Activated B cell treated with CpG ODN at 0.5 μM for 24 hours (primary cell): ENCODE measurements around the gene OBSCN. TPM values are rescaled to one million over a fixed set of nuclear protein-coding genes. Genes with fewer than 3 reads are reported as not detected.

ENCODE experiments used
- ATAC-seq: fragments of 200-7000 bp; cut with Tn5 transposase; one replicate; pipeline ENCODE4 v1.10.0; 2021; ENCODE audit warnings: low read depth, mild to moderate bottlenecking, moderate library complexity
- CTCF ChIA-PET: fragments of 350-600 bp; sonication (Branson Sonifier 250); formaldehyde crosslinking; loops from one replicate; lab custom pipeline; 2021; ENCODE audit warnings: antibody characterized with exemption; lab: Charles Lee
- POLR2A ChIA-PET: fragments of 350-600 bp; sonication (Branson Sonifier 250); formaldehyde crosslinking; loops from one replicate; lab custom pipeline; 2021; ENCODE audit warnings: antibody characterized with exemption; lab: Charles Lee
- DNase-seq: peaks from one replicate; pipeline ENCODE4 v3.0.0; 2022
- H3K27ac Mint-ChIP-seq: one replicate; pipeline ENCODE4 v1.8.0; 2020; ENCODE audit warnings: mixed read lengths
- H3K27me3 Mint-ChIP-seq: one replicate; pipeline ENCODE4 v1.8.0; 2021; ENCODE audit warnings: mixed read lengths
- H3K36me3 Mint-ChIP-seq: one replicate; pipeline ENCODE4 v1.8.0; 2021; ENCODE audit warnings: low read depth, mixed read lengths
- H3K4me1 Mint-ChIP-seq: one replicate; pipeline ENCODE4 v1.8.0; 2021; ENCODE audit warnings: mixed read lengths
- H3K4me3 Mint-ChIP-seq: one replicate; pipeline ENCODE4 v1.8.0; 2020; ENCODE audit warnings: mild to moderate bottlenecking, mixed read lengths
- H3K9me3 Mint-ChIP-seq: one replicate; pipeline ENCODE4 v1.8.0; 2020; ENCODE audit warnings: mixed read lengths
- intact Hi-C: fragments of 100-400 bp; cut with micrococcal nuclease; formaldehyde crosslinking; loops from one replicate; pipeline ENCODE4 v1.15.1; 2024
- total RNA-seq: library from RNA; stranded (reverse); gene quantifications from 2 replicates; pipeline ENCODE4 v1.2.3, GENCODE V29; 2022
- TF ChIP-seq, protein P1 (sequence below): fragments of 200-600 bp; IDR thresholded peaks from one replicate; pipeline ENCODE4 v1.8.0; 2022; ENCODE audit warnings: antibody characterized with exemption, mild to moderate bottlenecking

OBSCN gene
- total RNA-seq, 1 donor from 2014 or later: 19.8 TPM

DNA sequence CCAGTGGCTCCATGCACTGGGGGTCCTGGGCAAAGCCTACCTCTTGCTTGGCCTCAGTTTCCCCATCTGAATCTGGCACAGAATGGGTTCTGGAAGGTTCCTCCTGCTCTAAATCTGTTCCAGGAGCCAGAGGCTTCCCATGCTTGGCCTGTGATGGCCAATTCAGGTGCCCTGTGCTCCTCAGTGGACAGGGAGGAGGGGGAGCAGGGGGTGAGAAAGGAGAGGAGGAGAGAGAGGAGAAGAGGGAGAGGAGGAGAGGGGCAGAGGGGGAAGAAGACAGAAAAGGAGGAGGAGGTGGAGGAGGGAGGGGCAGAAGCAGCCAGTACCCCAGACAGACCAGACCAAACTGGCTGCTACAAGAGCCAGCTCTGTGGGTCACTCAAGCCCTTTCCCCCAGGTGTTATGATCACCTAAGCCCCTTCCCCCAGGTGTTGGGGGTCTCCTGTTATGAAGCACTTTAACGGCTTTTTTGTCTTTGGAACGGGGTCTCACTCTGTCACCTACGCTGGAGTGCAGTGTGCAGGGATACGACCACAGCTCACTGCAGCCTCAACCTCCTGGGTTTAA, 155.1 kb downstream of the OBSCN start:
- Mint-ChIP-seq H3K36me3 (no peaks in the 10 kb centered on the region), H3K27me3 (no peaks in the 10 kb centered on the region), H3K27ac (no peak overlapping the region), H3K9me3 (no peaks in the 10 kb centered on the region), H3K4me3 (no peak overlapping the region), H3K4me1 (no peaks in the 10 kb centered on the region)
- POLR2A ChIA-PET: no interaction called here
- no peak for DNase-seq
- CTCF ChIA-PET: no interaction called here
- ATAC-seq: no peak
- TF ChIP-seq, protein P1, sequence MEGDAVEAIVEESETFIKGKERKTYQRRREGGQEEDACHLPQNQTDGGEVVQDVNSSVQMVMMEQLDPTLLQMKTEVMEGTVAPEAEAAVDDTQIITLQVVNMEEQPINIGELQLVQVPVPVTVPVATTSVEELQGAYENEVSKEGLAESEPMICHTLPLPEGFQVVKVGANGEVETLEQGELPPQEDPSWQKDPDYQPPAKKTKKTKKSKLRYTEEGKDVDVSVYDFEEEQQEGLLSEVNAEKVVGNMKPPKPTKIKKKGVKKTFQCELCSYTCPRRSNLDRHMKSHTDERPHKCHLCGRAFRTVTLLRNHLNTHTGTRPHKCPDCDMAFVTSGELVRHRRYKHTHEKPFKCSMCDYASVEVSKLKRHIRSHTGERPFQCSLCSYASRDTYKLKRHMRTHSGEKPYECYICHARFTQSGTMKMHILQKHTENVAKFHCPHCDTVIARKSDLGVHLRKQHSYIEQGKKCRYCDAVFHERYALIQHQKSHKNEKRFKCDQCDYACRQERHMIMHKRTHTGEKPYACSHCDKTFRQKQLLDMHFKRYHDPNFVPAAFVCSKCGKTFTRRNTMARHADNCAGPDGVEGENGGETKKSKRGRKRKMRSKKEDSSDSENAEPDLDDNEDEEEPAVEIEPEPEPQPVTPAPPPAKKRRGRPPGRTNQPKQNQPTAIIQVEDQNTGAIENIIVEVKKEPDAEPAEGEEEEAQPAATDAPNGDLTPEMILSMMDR: no peak
- intact Hi-C loops: no loop called here

DNA sequence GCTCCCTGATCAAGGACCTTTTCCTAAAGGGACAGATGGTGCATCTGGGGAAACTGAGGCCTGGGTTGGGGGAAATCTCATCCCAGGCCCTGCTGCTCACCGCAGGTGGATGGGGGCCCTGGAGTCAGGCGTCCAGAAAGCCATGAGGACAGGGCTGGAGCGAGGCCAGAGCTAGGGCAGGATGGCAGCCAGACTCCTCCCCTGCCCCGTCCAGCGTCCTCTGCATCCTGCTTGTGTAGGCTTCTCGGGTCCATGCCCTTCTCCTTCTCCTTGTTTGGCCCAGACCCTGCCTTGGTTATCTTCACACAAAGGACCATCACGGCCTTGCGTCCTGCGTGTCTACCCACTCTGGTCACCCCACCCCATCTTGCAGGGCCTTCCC, 155.8 kb downstream of the OBSCN start:
- Mint-ChIP-seq H3K4me3 (no peak overlapping the region), H3K27me3 (no peaks in the 10 kb centered on the region), H3K9me3 (no peaks in the 10 kb centered on the region), H3K4me1 (no peaks in the 10 kb centered on the region), H3K36me3 (no peaks in the 10 kb centered on the region), H3K27ac (no peak overlapping the region)
- ATAC-seq (no peak), DNase-seq (no peak)
- TF ChIP-seq, protein P1: no peak
- POLR2A ChIA-PET: interaction anchor here (0.5 kb wide), 1 partner anchor 1427 kb away, joined by 3 read pairs; no protein-coding TSS in a partner anchor
- intact Hi-C loops: no loop called here
- CTCF ChIA-PET: no interaction called here

DNA sequence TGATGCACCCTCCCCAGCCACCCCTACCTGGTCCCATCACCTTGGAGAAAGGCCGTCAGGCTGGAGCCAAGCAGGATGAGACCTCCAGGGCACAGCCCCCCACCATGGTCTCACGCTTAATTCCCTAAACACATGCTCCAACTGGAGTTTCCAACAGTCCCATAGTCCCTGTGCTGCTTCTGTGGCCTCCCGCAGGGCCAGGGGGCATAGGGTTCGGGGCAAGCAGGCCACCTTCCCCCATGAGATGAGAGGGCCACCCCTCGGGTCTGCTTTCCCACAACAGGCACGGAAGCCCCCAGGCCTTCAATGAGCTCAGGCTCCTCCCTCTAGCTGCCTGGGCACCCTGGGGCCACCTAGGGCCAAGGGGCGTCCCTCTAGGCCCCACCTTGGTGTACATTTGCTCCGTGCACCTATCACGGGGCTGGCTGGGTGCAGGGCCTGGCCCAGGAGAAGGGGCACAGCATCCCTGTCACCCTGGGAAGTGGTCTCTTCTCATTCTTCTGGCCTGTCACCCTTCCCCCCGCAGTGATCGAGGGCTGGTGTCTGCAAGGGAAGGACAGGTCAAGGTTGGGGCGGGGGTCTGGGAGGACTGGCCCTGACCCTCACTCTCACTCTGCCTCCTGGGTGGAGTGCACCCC, 156.3 kb downstream of the OBSCN start:
- no peak for DNase-seq
- intact Hi-C loops: no loop called here

DNA sequence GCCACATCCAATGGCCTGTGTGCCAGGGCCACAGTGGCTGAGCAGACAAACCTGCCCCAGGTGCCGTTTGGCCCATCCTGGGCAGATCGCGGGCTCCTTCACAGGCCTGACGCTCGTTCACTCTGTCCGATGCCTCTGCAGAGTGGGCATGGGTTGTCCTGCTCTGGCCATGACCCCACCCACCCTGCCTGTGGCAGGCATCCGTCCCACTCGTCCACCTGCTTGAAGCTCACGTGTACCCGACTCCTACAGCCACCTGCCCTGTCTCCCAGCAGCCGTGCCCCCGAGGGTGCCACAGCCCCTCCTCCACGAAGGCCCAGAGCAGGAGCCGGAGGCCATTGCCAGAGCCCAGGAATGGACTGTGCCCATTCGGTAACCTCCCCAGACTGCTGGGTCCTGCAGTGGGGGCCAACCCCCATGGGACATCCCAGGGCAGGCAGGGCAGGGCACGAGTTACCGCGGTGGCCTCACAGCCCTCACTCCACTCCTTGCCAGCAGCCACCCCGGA, 156.9 kb downstream of the OBSCN start:
- H3K9me3 Mint-ChIP-seq: no peaks in the 10 kb centered on the region
- H3K4me1 Mint-ChIP-seq: no peaks in the 10 kb centered on the region
- POLR2A ChIA-PET: no interaction called here
- intact Hi-C loops: no loop called here
- no peak overlapping the region for H3K4me3 Mint-ChIP-seq
- H3K27me3 Mint-ChIP-seq: no peaks in the 10 kb centered on the region
- no peak overlapping the region for H3K27ac Mint-ChIP-seq
- CTCF ChIA-PET: no interaction called here
- TF ChIP-seq, protein P1: no peak
- H3K36me3 Mint-ChIP-seq: no peaks in the 10 kb centered on the region
- ATAC-seq (no peak), DNase-seq (no peak)

More for the DNA sequence above, 156.3 kb downstream of the OBSCN start:
- Mint-ChIP-seq H3K27ac (no peak overlapping the region), H3K4me1 (no peaks in the 10 kb centered on the region), H3K27me3 (no peaks in the 10 kb centered on the region), H3K4me3 (no peak overlapping the region), H3K36me3 (no peaks in the 10 kb centered on the region), H3K9me3 (no peaks in the 10 kb centered on the region)
- CTCF ChIA-PET: no interaction called here
- ATAC-seq: no peak
- TF ChIP-seq, protein P1: no peak
- POLR2A ChIA-PET: interaction anchor here (0.5 kb wide), 1 partner anchor 1428 kb away, joined by 3 read pairs; no protein-coding TSS in a partner anchor

DNA sequence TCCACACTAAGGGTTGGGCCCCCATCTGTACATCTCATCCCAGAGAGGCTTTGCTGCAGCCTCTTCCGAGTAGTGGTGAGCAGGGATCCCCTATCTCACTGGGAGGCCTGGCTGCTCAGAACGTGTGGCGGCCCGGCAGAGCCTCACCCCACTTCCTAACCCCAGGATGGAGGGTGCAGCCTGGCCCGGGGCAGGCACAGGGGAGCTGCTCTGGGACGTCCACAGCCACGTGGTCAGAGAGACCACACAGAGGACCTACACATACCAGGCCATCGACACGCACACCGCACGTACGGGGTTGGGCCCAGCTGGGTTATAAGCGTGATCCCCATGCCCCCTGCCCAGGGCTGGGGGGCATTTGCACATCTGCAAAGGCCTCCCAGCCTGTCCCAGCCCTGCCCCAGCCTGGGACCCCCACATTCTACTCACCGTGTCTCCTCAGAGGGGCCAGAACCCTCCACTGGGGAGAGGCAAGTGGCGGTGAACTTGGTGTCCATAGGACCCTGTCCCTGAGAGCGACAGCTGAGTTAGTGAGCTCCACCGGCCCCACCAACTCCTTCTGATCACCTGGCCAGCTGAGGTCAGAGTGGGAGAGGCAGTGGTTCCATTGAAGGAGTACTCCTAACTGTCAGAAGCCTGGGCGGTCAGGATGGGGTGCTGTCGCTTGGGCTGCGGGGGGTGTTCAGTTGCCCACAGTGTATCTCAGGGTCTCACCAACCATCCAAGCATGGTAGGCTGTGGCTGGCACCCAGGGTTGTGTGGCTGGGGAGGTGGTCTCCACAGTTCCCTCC, 157.6 kb downstream of the OBSCN start:
- TF ChIP-seq, protein P1: no peak
- Mint-ChIP-seq H3K9me3 (no peaks in the 10 kb centered on the region), H3K27me3 (no peaks in the 10 kb centered on the region), H3K4me1 (no peaks in the 10 kb centered on the region), H3K4me3 (no peak overlapping the region), H3K36me3 (no peaks in the 10 kb centered on the region), H3K27ac (no peak overlapping the region)
- intact Hi-C loops: no loop called here
- ATAC-seq (no peak), DNase-seq (no peak)
- ChIA-PET CTCF (no interaction called here), POLR2A (no interaction called here)
